Panc1 (cell line): ENCODE measurements around the gene FBXO17. TPM values are rescaled to one million over a fixed set of nuclear protein-coding genes. Genes with fewer than 3 reads are reported as not detected.
A peak's percentile ranks its signal among the peaks of the same experiment; 100 is the strongest.

Experiments used
- ATAC-seq: fragments of 200-7000 bp; cut with Tn5 transposase; 2 replicates; pipeline ENCODE4 v1.9.1; 2020; ENCODE audit warnings: mild to moderate bottlenecking, moderate library complexity
- BruUV-seq: library from RNA; stranded (reverse); fragments of 400-500 nt; replicated peaks from 2 replicates; lab custom pipeline; 2021; lab: Mats Ljungman, UMichigan
- CTCF ChIA-PET: fragments of 300-600 bp; sonication (Branson Sonifier 250); formaldehyde crosslinking; loops from one replicate; lab custom pipeline; 2022; ENCODE audit warnings: antibody characterized with exemption; lab: Charles Lee
- POLR2A ChIA-PET: fragments of 300-600 bp; sonication (Branson Sonifier 250); formaldehyde crosslinking; loops from one replicate; lab custom pipeline; 2022; ENCODE audit warnings: antibody characterized with exemption; lab: Charles Lee
- DNase-seq: peaks from one replicate; pipeline ENCODE4 v3.0.0-alpha.2; 2010; ENCODE audit warnings: low read depth, low spot score
- H3K27ac ChIP-seq: 2 replicates; pipeline ENCODE4 v1.5.1; 2011; ENCODE audit warnings: mild to moderate bottlenecking, low read length, inconsistent platforms
- H3K27me3 ChIP-seq: fragments of 200-500 bp; sonication (Bioruptor generic); 2 replicates; pipeline ENCODE4 v1.6.0; 2014; ENCODE audit warnings: low read length, inconsistent platforms; ENCODE audit not compliant: control insufficient read depth, insufficient read depth
- H3K36me3 ChIP-seq: fragments of 200-500 bp; sonication (Bioruptor generic); 2 replicates; pipeline ENCODE4 v1.5.1; 2014; ENCODE audit warnings: inconsistent platforms, mild to moderate bottlenecking, low read length, moderate library complexity; ENCODE audit not compliant: control insufficient read depth, insufficient read depth
- H3K4me1 ChIP-seq: 2 replicates; pipeline ENCODE4 v1.5.1; 2011; ENCODE audit warnings: inconsistent platforms, mild to moderate bottlenecking, low read length, moderate library complexity; ENCODE audit not compliant: control insufficient read depth, insufficient read depth
- H3K4me3 ChIP-seq, 2 experiments: 2 replicates each; pipeline ENCODE4 v1.5.1; 2011 to 2012; ENCODE audit warnings: low read depth in 2 of 2, low read length in 2 of 2, mild to moderate bottlenecking in 2 of 2, inconsistent platforms in 1 of 2, moderate library complexity in 1 of 2
- H3K9me3 ChIP-seq: fragments of 200-500 bp; sonication (Bioruptor generic); 2 replicates; pipeline ENCODE4 v1.5.1; 2014; ENCODE audit warnings: low read depth, mild to moderate bottlenecking, inconsistent platforms, low read length, moderate library complexity; ENCODE audit not compliant: control insufficient read depth, insufficient read depth
- CTCF ChIP-seq: fragments of 450-650 bp; IDR thresholded peaks from 2 replicates; pipeline ENCODE4 v1.5.1; 2017; ENCODE audit warnings: mild to moderate bottlenecking
- POLR2AphosphoS5 ChIP-seq: IDR thresholded peaks from 2 replicates; pipeline ENCODE4 v1.6.1; 2012; ENCODE audit warnings: mild to moderate bottlenecking, low read depth, low read length, moderate library complexity
- REST ChIP-seq, 2 experiments: IDR thresholded peaks; 2 replicates each; pipeline ENCODE4 v1.6.1; 2011 to 2012; ENCODE audit warnings: low read depth in 2 of 2, control low read depth in 1 of 2, low read length in 1 of 2, mild to moderate bottlenecking in 1 of 2, moderate library complexity in 1 of 2; ENCODE audit not compliant: insufficient read depth in 1 of 2
- SIN3A ChIP-seq: IDR thresholded peaks from 2 replicates; pipeline ENCODE4 v1.6.1; 2012; ENCODE audit warnings: low read depth, mild to moderate bottlenecking, low read length, moderate library complexity, borderline replicate concordance; ENCODE audit not compliant: insufficient read depth
- TCF7L2 ChIP-seq: IDR thresholded peaks from 2 replicates; pipeline ENCODE4 v1.6.1; 2011; ENCODE audit warnings: mild to moderate bottlenecking, low read depth, low read length, inconsistent platforms
- in situ Hi-C: cut with HindIII; loops from 2 replicates; pipeline ENCODE4 v1.10.0; 2016; ENCODE audit warnings: low sequenced_read_pairs, low pct_unique_long_range_greater_than_20kb
- intact Hi-C: fragments of 100-400 bp; cut with micrococcal nuclease; formaldehyde crosslinking; loops from one replicate; pipeline ENCODE4 v1.10.0; 2022; ENCODE audit not compliant: unreplicated experiment
- total RNA-seq: library from RNA; stranded (reverse); gene quantifications from one replicate; pipeline ENCODE4 v1.2.1, GENCODE V29; 2021; ENCODE audit not compliant: unreplicated experiment

The FBXO17 gene
- total RNA-seq, 1 experiment from 2014 or later: 411 TPM

- ATAC-seq (no peak), DNase-seq (no peak)
- peaks cover 6% of the 10 kb centered on the region; the same call in 1 of the 2 replicates for H3K9me3 ChIP-seq
- H3K27me3 ChIP-seq: no peaks in the 10 kb centered on the region
- peaks cover 12% of the 10 kb centered on the region for H3K4me1 ChIP-seq
- BruUV-seq: no TSS peak
- no peak overlapping the region for H3K4me3 ChIP-seq
- in situ Hi-C loops (no loop called here), intact Hi-C loops (no loop called here)
- no peak overlapping the region for H3K27ac ChIP-seq
- CTCF ChIA-PET: interaction anchor here (0.5 to 1.9 kb wide), 6 partner anchors 18 to 166 kb away, joined by 5 to 12 read pairs (median 8); partner anchors contain the start of genes MRPS12 and SARS2
- H3K36me3 ChIP-seq: no peaks in the 10 kb centered on the region; the same call in 1 of the 2 replicates
- 0 out of 2 replicates have a peak, but pooled peaks have one; percentile 15 for TF ChIP-seq POLR2AphosphoS5
- no peak for TF ChIP-seq SIN3A
- POLR2A ChIA-PET: interaction anchor here (0.6 kb wide), 3 partner anchors 10 to 56 kb away, joined by 3 to 4 read pairs (median 4); no protein-coding TSS in a partner anchor
Measured at GRCh38 chr19:38905620-38906019, 69.9 kb downstream of the FBXO17 start.

GRCh38 chr19:38904581-38905539, 70.7 kb downstream of the FBXO17 start:
- no peak for DNase-seq
- CTCF ChIA-PET: interaction anchor here (0.5 to 1.9 kb wide), 4 partner anchors 18 to 167 kb away, joined by 5 to 12 read pairs (median 8); partner anchors contain the start of genes MRPS12 and SARS2
- in situ Hi-C loops (no loop called here), intact Hi-C loops (no loop called here)
- BruUV-seq: no TSS peak
- POLR2A ChIA-PET: no interaction called here
- Histone ChIP-seq H3K4me1 (peaks cover 14% of the 10 kb centered on the region), H3K27me3 (no peaks in the 10 kb centered on the region), H3K36me3 (no peaks in the 10 kb centered on the region; the same call in 1 of the 2 replicates), H3K27ac (no peak overlapping the region), H3K9me3 (peaks cover 6% of the 10 kb centered on the region; the same call in 1 of the 2 replicates), H3K4me3 (no peak overlapping the region)
- TF ChIP-seq TCF7L2: no peak
- 0 out of 2 replicates have a peak, but pooled peaks have one; percentile 37 for TF ChIP-seq POLR2AphosphoS5
- ATAC-seq: no peak

- TF ChIP-seq CTCF (no peak), SIN3A (no peak), REST (IDR thresholded peaks at IDR 0.05; ENCODE audit: insufficient read depth in 1 of 2, low read depth in 2 of 2, low read length in 1 of 2) (no peak), POLR2AphosphoS5 (no peak), TCF7L2 (no peak)
- H3K4me1 ChIP-seq: peaks cover 24% of the 10 kb centered on the region
- DNase-seq: no peak
- intact Hi-C loops: no loop called here
- POLR2A ChIA-PET: no interaction called here
- peaks cover 6% of the 10 kb centered on the region; the same call in 1 of the 2 replicates for H3K9me3 ChIP-seq
- BruUV-seq: no TSS peak
- no peak for ATAC-seq
- H3K27ac ChIP-seq: no peak overlapping the region
- no peaks in the 10 kb centered on the region for H3K27me3 ChIP-seq
- no peak overlapping the region for H3K4me3 ChIP-seq
- no peaks in the 10 kb centered on the region; the same call in 1 of the 2 replicates for H3K36me3 ChIP-seq
- CTCF ChIA-PET: no interaction called here
- in situ Hi-C loops: no loop called here
Measured at GRCh38 chr19:38901683-38902082, 73.9 kb downstream of the FBXO17 start.
